GM12865 (cell line): ENCODE measurements around the gene ULK2.

Experiments used
- DNase-seq: peaks from one replicate; pipeline ENCODE4 v3.0.0; 2010; ENCODE audit warnings: low read depth
- H3K4me3 ChIP-seq: 2 replicates; pipeline ENCODE4 v1.5.1; 2011; ENCODE audit warnings: mild to moderate bottlenecking, low read depth, low read length, control low read depth
- CTCF ChIP-seq: IDR thresholded peaks from 2 replicates; pipeline ENCODE4 v1.5.1; 2011; ENCODE audit warnings: low read length, control low read depth, low read depth, inconsistent platforms; ENCODE audit not compliant: insufficient read depth; ENCODE audit errors: missing control alignments

The ULK2 gene

GRCh38 chr17:19867329-19868078 is at the start of gene ULK2:
TSS of gene ULK2 (minus strand) at chr17:19867936. CDS start at chr17:19867417, 519 bp downstream.
- peak within 1 kb of the TSS; percentile 73 for H3K4me3 ChIP-seq
- peak; percentile 86 for DNase-seq

GRCh38 chr17:19915245-19915978 is 47.7 kb upstream of the ULK2 start:
- DNase-seq = no peak
- no peak overlapping the region for H3K4me3 ChIP-seq
- no peak for TF ChIP-seq CTCF

More at GRCh38 chr17:19867329-19868078, at the start of gene ULK2:
- peak; percentile 10 for TF ChIP-seq CTCF

GRCh38 chr17:19911033-19911432 is 43.3 kb upstream of the ULK2 start:
- no peak for TF ChIP-seq CTCF
- H3K4me3 ChIP-seq = no peak overlapping the region
- DNase-seq = no peak

- DNase-seq = no peak
- TF ChIP-seq CTCF = no peak
- no peak overlapping the region for H3K4me3 ChIP-seq
These were observed 41.4 kb upstream of the ULK2 start for GRCh38 chr17:19909139-19909538.

GRCh38 chr17:19905502-19905901 is 37.8 kb upstream of the ULK2 start:
- H3K4me3 ChIP-seq = no peak overlapping the region
- no peak for TF ChIP-seq CTCF
- DNase-seq = no peak

GRCh38 chr17:19904924-19905323 is 37.2 kb upstream of the ULK2 start:
- TF ChIP-seq CTCF = no peak
- DNase-seq = no peak
- H3K4me3 ChIP-seq = no peak overlapping the region

GRCh38 chr17:19904412-19904811 is 36.7 kb upstream of the ULK2 start:
- TF ChIP-seq CTCF = no peak
- H3K4me3 ChIP-seq = no peak overlapping the region
- no peak for DNase-seq
